ENCODE results near the gene SUSD5. TPM values are rescaled to one million over a fixed set of nuclear protein-coding genes. Genes with fewer than 3 reads are reported as not detected.

Gene SUSD5
- total RNA-seq, 1 experiment from 2014 or later, result 4.9 TPM

GRCh38 chr3:33256249-33256648 lies 37.6 kb upstream of the SUSD5 start:
- DNase-seq, result no peak
- no peaks in the 10 kb centered on the region for H3K27me3 ChIP-seq (ENCODE audit: insufficient read depth, low read length)
- peaks cover 0 to 6% of the 10 kb centered on the region in 2 experiments; a peak in 1 of 4 replicates for H3K4me1 Mint-ChIP-seq
- H4K91ac ChIP-seq (ENCODE audit: insufficient read length, low read depth, low read length), result no peak overlapping the region
- H2BK5ac ChIP-seq (ENCODE audit: insufficient read length, low read length), result no peak overlapping the region
- H4K20me1 ChIP-seq (ENCODE audit: control insufficient read depth, insufficient read depth, insufficient read length), result no peaks in the 10 kb centered on the region
- no peaks in the 10 kb centered on the region for H3K9me3 ChIP-seq (ENCODE audit: control insufficient read depth, low read depth, low read length)
- H3K4ac ChIP-seq (ENCODE audit: low read depth, low read length), result no peak overlapping the region
- H2AK5ac ChIP-seq (ENCODE audit: insufficient read length, low read length), result no peak overlapping the region
- H3K9me3 Mint-ChIP-seq, result no peaks in the 10 kb centered on the region
- H3K23me2 ChIP-seq (ENCODE audit: insufficient read length, low read depth, low read length, poor library complexity, severe bottlenecking), result no peaks in the 10 kb centered on the region
- no peak overlapping the region for H3K23ac ChIP-seq (ENCODE audit: insufficient read length, low read depth, low read length)
- H3K27ac ChIP-seq (ENCODE audit: insufficient read length, low read depth, low read length), result no peak overlapping the region
- H3K36me3 Mint-ChIP-seq (ENCODE audit: insufficient read depth in 1 of 3, low read depth in 3 of 3), result no peaks in the 10 kb centered on the region
- H3K18ac ChIP-seq (ENCODE audit: insufficient read length, low read depth, low read length), result no peak overlapping the region
- no peak overlapping the region for H2BK15ac ChIP-seq (ENCODE audit: low read depth, low read length)
- H3K4me3 Mint-ChIP-seq, result no peak overlapping the region
- H2AFZ ChIP-seq (ENCODE audit: low read length), result no peak overlapping the region
- H3K27ac Mint-ChIP-seq, result no peak overlapping the region
- no peak overlapping the region for H3T11ph ChIP-seq (ENCODE audit: low read length)
- H3K4me1 ChIP-seq (ENCODE audit: insufficient read depth, low read length), result no peaks in the 10 kb centered on the region
- H3K56ac ChIP-seq (ENCODE audit: insufficient read length, low read depth, low read length), result no peak overlapping the region
- H3K79me1 ChIP-seq (ENCODE audit: insufficient read depth, low read depth, low read length, poor library complexity, severe bottlenecking), result no peaks in the 10 kb centered on the region
- no peaks in the 10 kb centered on the region for H3K27me3 Mint-ChIP-seq (ENCODE audit: low read depth)
- no peak overlapping the region for H2BK20ac ChIP-seq (ENCODE audit: low read depth, low read length, poor library complexity, severe bottlenecking)
- no CpG with 5 or more reads among the region's 2 CpGs for WGBS (ENCODE audit: extremely low coverage, insufficient read length, low lambda C conversion rate)
- H4K8ac ChIP-seq (replicated peaks; ENCODE audit: insufficient read length, low read depth, low read length), result no peak overlapping the region
- no peaks in the 10 kb centered on the region for H3K79me2 ChIP-seq (ENCODE audit: insufficient read depth, low read length)
- TF ChIP-seq CTCF (conservative IDR thresholded peaks at IDR 0.05), result no peak
- H2BK120ac ChIP-seq (ENCODE audit: low read depth, low read length, poor library complexity, severe bottlenecking), result no peak overlapping the region
- H2BK12ac ChIP-seq (ENCODE audit: insufficient read length, low read depth, low read length), result no peak overlapping the region
- no peak overlapping the region for H4K5ac ChIP-seq (ENCODE audit: insufficient read length, low read depth, low read length)
- no peak overlapping the region for H3K4me2 ChIP-seq (ENCODE audit: insufficient read depth, insufficient read length, low read length)
- no peak overlapping the region for H3K9ac ChIP-seq (ENCODE audit: extremely low read depth, insufficient read length, low read length)
- no peak overlapping the region for H3K14ac ChIP-seq (ENCODE audit: insufficient read depth, low read length)
